HG02623 (cell line): ENCODE data around the gene SPATS2L.

Experiments
- ATAC-seq: cut with Tn5 transposase; IDR thresholded peaks from one replicate; pipeline ENCODE4 v1.9.1; 2021; ENCODE audit warnings: moderate library complexity; ENCODE audit not compliant: unreplicated experiment

Gene SPATS2L

GRCh38 chr2:200373973-200374416, 67.5 kb downstream of the SPATS2L start:
- peak; percentile 91 for ATAC-seq

GRCh38 chr2:200376513-200377354, 70.2 kb downstream of the SPATS2L start:
- no peak for ATAC-seq

- ATAC-seq, result no peak
Measured at GRCh38 chr2:200377355-200378336, 71.2 kb downstream of the SPATS2L start.

GRCh38 chr2:200378652-200379290, 72.3 kb downstream of the SPATS2L start:
- no peak for ATAC-seq

GRCh38 chr2:200379481-200380090, 73.1 kb downstream of the SPATS2L start:
- no peak for ATAC-seq

GRCh38 chr2:200380091-200380561, 73.6 kb downstream of the SPATS2L start:
- ATAC-seq, result no peak

- no peak for ATAC-seq
Measured at GRCh38 chr2:200380833-200381542, 74.5 kb downstream of the SPATS2L start.

GRCh38 chr2:200382874-200383273, 76.4 kb downstream of the SPATS2L start:
- no peak for ATAC-seq

GRCh38 chr2:200383380-200384110, 77.1 kb downstream of the SPATS2L start:
- ATAC-seq, result no peak

- ATAC-seq, result no peak
Measured at GRCh38 chr2:200385063-200385635, 78.7 kb downstream of the SPATS2L start.

GRCh38 chr2:200393191-200393590, 86.7 kb downstream of the SPATS2L start:
- ATAC-seq, result no peak

- ATAC-seq, result no peak
Measured at GRCh38 chr2:200394045-200394444, 87.6 kb downstream of the SPATS2L start.

GRCh38 chr2:200396781-200397242, 90.3 kb downstream of the SPATS2L start:
- ATAC-seq, result no peak

GRCh38 chr2:200397785-200398184, 91.3 kb downstream of the SPATS2L start:
- no peak for ATAC-seq

GRCh38 chr2:200399046-200399445, 92.6 kb downstream of the SPATS2L start:
- ATAC-seq, result no peak

- no peak for ATAC-seq
Measured at GRCh38 chr2:200399636-200400035, 93.1 kb downstream of the SPATS2L start.

- ATAC-seq, result no peak
Measured at GRCh38 chr2:200403814-200404213, 97.3 kb downstream of the SPATS2L start.

GRCh38 chr2:200404615-200405014, 98.1 kb downstream of the SPATS2L start:
- ATAC-seq, result no peak
